B cell (primary cell): ENCODE data around the gene MTO1. TPM values are rescaled to one million over a fixed set of nuclear protein-coding genes. Genes with fewer than 3 reads are reported as not detected.
"Not testable (repeated sequence)": the region's sequence is repeated elsewhere in the genome, so short reads cannot be mapped to it uniquely, and the experiment has no call there.

ENCODE experiments used
- ATAC-seq: fragments of 200-7000 bp; cut with Tn5 transposase; one replicate; pipeline ENCODE4 v1.10.0; 2021; ENCODE audit warnings: low read depth, mild to moderate bottlenecking, moderate number of reproducible peaks, moderate library complexity
- CTCF ChIA-PET: fragments of 350-600 bp; sonication (Branson Sonifier 250); formaldehyde crosslinking; loops from one replicate; lab custom pipeline; 2021; ENCODE audit warnings: antibody characterized with exemption, inconsistent platforms; lab: Charles Lee
- POLR2A ChIA-PET: fragments of 350-600 bp; sonication (Branson Sonifier 250); formaldehyde crosslinking; loops from one replicate; lab custom pipeline; 2021; ENCODE audit warnings: antibody characterized with exemption; lab: Charles Lee
- DNase-seq: peaks from one replicate; pipeline ENCODE4 v3.0.0; 2013
- H2AFZ ChIP-seq: 2 replicates; pipeline ENCODE4 v1.6.1; 2012; ENCODE audit warnings: mild to moderate bottlenecking, low read depth, low read length; ENCODE audit not compliant: insufficient read depth, poor library complexity, severe bottlenecking
- H3K27ac ChIP-seq, 2 donors: 1 replicate in 1 of 2; 2 replicates in 1 of 2; pipeline ENCODE4 v1.5.1; 2012 to 2013; ENCODE audit warnings: low read length in 2 of 2, mild to moderate bottlenecking in 2 of 2, moderate library complexity in 1 of 2
- H3K27me3 ChIP-seq, 4 experiments: fragments of 200-600 bp in 1 of 4; sonication (generic) in 1 of 4; replicated peaks in 1 of 4; 1 replicate in 2 of 4; 2 replicates in 2 of 4; pipeline versions ENCODE4 v1.6.1 to v1.7.0; 2013 to 2016; ENCODE audit warnings: low read length in 3 of 4, mild to moderate bottlenecking in 2 of 4, mixed read lengths in 1 of 4, moderate library complexity in 1 of 4; ENCODE audit not compliant: insufficient read depth in 4 of 4, control insufficient read depth in 3 of 4; ENCODE audit errors: control extremely low read depth in 1 of 4
- H3K36me3 ChIP-seq, 2 experiments: replicated peaks in 1 of 2; 1 replicate in 1 of 2; 2 replicates in 1 of 2; pipeline versions ENCODE4 v1.6.1 to v1.7.1; 2013; ENCODE audit warnings: low read length in 1 of 2; ENCODE audit not compliant: insufficient read depth in 2 of 2, control insufficient read depth in 1 of 2; ENCODE audit errors: control extremely low read depth in 1 of 2, extremely low read depth in 1 of 2
- H3K4me1 ChIP-seq, 2 donors: fragments of 200-600 bp in 1 of 2; sonication (generic) in 1 of 2; 1 replicate in 1 of 2; 2 replicates in 1 of 2; pipeline versions ENCODE4 v1.5.1 to v1.6.1; 2013 to 2017; ENCODE audit warnings: low read length in 2 of 2; ENCODE audit not compliant: control insufficient read depth in 2 of 2, insufficient read depth in 2 of 2
- H3K4me2 ChIP-seq: replicated peaks from 2 replicates; pipeline ENCODE3; 2012; ENCODE audit warnings: mild to moderate bottlenecking, low read depth, low read length; ENCODE audit not compliant: poor library complexity, severe bottlenecking
- H3K4me3 ChIP-seq, 5 experiments: fragments of 200-600 bp in 1 of 5; sonication (generic) in 1 of 5; 1 replicate in 3 of 5; 2 replicates in 2 of 5; pipeline versions ENCODE4 v1.5.1 to v1.7.0; 2011 to 2016; ENCODE audit warnings: low read length in 4 of 5, mild to moderate bottlenecking in 4 of 5, low read depth in 2 of 5, control low read depth in 1 of 5, moderate library complexity in 1 of 5; ENCODE audit not compliant: insufficient read depth in 1 of 5; ENCODE audit errors: control extremely low read depth in 1 of 5, extremely low read depth in 1 of 5
- H3K79me2 ChIP-seq: fragments of 200-600 bp; sonication (generic); one replicate; pipeline ENCODE4 v1.6.0; 2016; ENCODE audit warnings: low read length; ENCODE audit not compliant: control insufficient read depth, insufficient read depth
- H3K9ac ChIP-seq: fragments of 200-600 bp; sonication (generic); 2 replicates; pipeline ENCODE4 v1.6.1; 2017; ENCODE audit warnings: mild to moderate bottlenecking, low read length, moderate library complexity
- H3K9me3 ChIP-seq, 3 donors: one replicate each; pipeline versions ENCODE4 v1.6.1 to v1.7.1; 2013; ENCODE audit warnings: low read length in 2 of 3; ENCODE audit not compliant: control insufficient read depth in 2 of 3, insufficient read depth in 1 of 3; ENCODE audit errors: control extremely low read depth in 1 of 3
- H4K20me1 ChIP-seq: 2 replicates; pipeline ENCODE4 v1.6.0; 2012; ENCODE audit warnings: mild to moderate bottlenecking, low read length; ENCODE audit not compliant: insufficient read depth, control insufficient read depth, poor library complexity, severe bottlenecking
- H3K27ac Mint-ChIP-seq: one replicate; pipeline ENCODE4 v1.8.0; 2021; ENCODE audit warnings: mixed read lengths
- H3K27me3 Mint-ChIP-seq: one replicate; pipeline ENCODE4 v1.8.0; 2021; ENCODE audit warnings: mixed read lengths
- H3K4me1 Mint-ChIP-seq: one replicate; pipeline ENCODE4 v1.8.0; 2021; ENCODE audit warnings: mixed read lengths
- H3K4me3 Mint-ChIP-seq: one replicate; pipeline ENCODE4 v1.8.0; 2021; ENCODE audit warnings: mixed read lengths
- H3K9me3 Mint-ChIP-seq: one replicate; pipeline ENCODE4 v1.8.0; 2022; ENCODE audit warnings: mixed read lengths; ENCODE audit not compliant: insufficient read depth
- CTCF ChIP-seq: fragments of 200-600 bp; IDR thresholded peaks from one replicate; pipeline ENCODE4 v1.8.0; 2022; ENCODE audit warnings: antibody characterized with exemption, mild to moderate bottlenecking
- EZH2 ChIP-seq: IDR thresholded peaks from 2 replicates; pipeline ENCODE4 v1.6.1; 2012; ENCODE audit warnings: borderline replicate concordance, low read depth, mild to moderate bottlenecking, moderate library complexity, low read length; ENCODE audit not compliant: insufficient read depth, poor library complexity, severe bottlenecking
- WGBS: methylation state at CpG from one replicate; pipeline ENCODE4 v1.1.5; 2013; ENCODE audit warnings: missing lambda C conversion rate; ENCODE audit not compliant: insufficient coverage; 5-methylcytosine and 5-hydroxymethylcytosine counted together
- intact Hi-C: fragments of 100-400 bp; cut with micrococcal nuclease; formaldehyde crosslinking; loops from one replicate; pipeline ENCODE4 v1.10.0; 2022
- polyA plus RNA-seq: library from polyadenylated mRNA; depleted of rRNA; stranded (reverse); fragments of >200 nt; gene quantifications from 2 replicates; pipeline ENCODE4 v1.2.3, GENCODE V29; 2012
- total RNA-seq, 2 donors: library from RNA; stranded (reverse); fragments of 120-200 nt in 1 of 2; gene quantifications; 1 replicate in 1 of 2; 2 replicates in 1 of 2; pipeline versions ENCODE4 v1.2.3 to v1.2.4, GENCODE V29; 2013 to 2022

MTO1 gene
- total and polyA plus RNA-seq, 2 donors (not counting 1 experiment from before 2014, with no cell fraction given) = 52.1 to 84.4 TPM

GRCh38 chr6:73516514-73517489 is 55.3 kb downstream of the MTO1 start:
- ChIA-PET CTCF (interaction anchor here (0.6 to 11.4 kb wide), 11 partner anchors 12 to 222 kb away, joined by 3 to 261 read pairs (median 3); partner anchors contain the start of gene MTO1), POLR2A (interaction anchor here (0.7 to 1.0 kb wide), 2 partner anchors 136 to 1768 kb away, joined by 3 read pairs; no protein-coding TSS in a partner anchor)
- Histone ChIP-seq H3K79me2 (peaks cover 24% of the 10 kb centered on the region), H3K4me3 (no peak overlapping the region), H3K27ac (peak overlapping the region in 1 of 2 donors; percentile 0), H3K4me1 (peaks cover 46 to 59% of the 10 kb centered on the region in 2 donors), H3K9ac (peak overlapping the region; percentile 1), H3K4me2 (peak overlapping the region; percentile 42), H3K9me3 (no peaks in the 10 kb centered on the region), H3K27me3 (no peaks in the 10 kb centered on the region), H4K20me1 (peaks cover 58% of the 10 kb centered on the region), H3K36me3 (peaks cover 16 to 52% of the 10 kb centered on the region in 2 experiments), H2AFZ (no peak overlapping the region)
- ATAC-seq (no peak), DNase-seq (peak; percentile 33)
- no peak for TF ChIP-seq CTCF
- no peak for TF ChIP-seq EZH2
- Mint-ChIP-seq H3K9me3 (no peaks in the 10 kb centered on the region), H3K27ac (peak overlapping the region; percentile 70), H3K4me3 (peak overlapping the region; percentile 47), H3K4me1 (peaks cover 63% of the 10 kb centered on the region), H3K27me3 (no peaks in the 10 kb centered on the region)
- WGBS = 35% methylated on average over 2 of the region's 4 CpGs
- intact Hi-C loops = no loop called here

GRCh38 chr6:73518100-73518981 is 56.8 kb downstream of the MTO1 start:
- ChIA-PET POLR2A (interaction anchor here (1.4 to 4.2 kb wide), 2 partner anchors 93 to 135 kb away, joined by 10 to 49 read pairs; partner anchors contain the start of gene SLC17A5), CTCF (interaction anchor here (1.2 to 11.4 kb wide), 3 partner anchors 18 to 135 kb away, joined by 3 to 261 read pairs (median 14); partner anchors contain the start of gene SLC17A5)
- H3K9me3 Mint-ChIP-seq, H3K27ac ChIP-seq, DNase-seq, intact Hi-C loops, H3K27me3 Mint-ChIP-seq, ATAC-seq, H3K27me3 ChIP-seq, H2AFZ ChIP-seq, H3K9me3 ChIP-seq: not testable (repeated sequence)
- Histone ChIP-seq H3K4me2 (peak overlapping the region; percentile 84), H3K4me3 (peak overlapping the region in 2 of 5 experiments; percentile 23 to 98), H3K9ac (peak overlapping the region; percentile 100), H4K20me1 (peaks cover 58% of the 10 kb centered on the region), H3K36me3 (peaks cover 16 to 52% of the 10 kb centered on the region in 2 experiments), H3K4me1 (peaks cover 60 to 74% of the 10 kb centered on the region in 2 donors), H3K79me2 (peaks cover 39% of the 10 kb centered on the region)
- Mint-ChIP-seq H3K4me1 (peaks cover 69% of the 10 kb centered on the region), H3K27ac (peak overlapping the region; percentile 77), H3K4me3 (peak overlapping the region; percentile 97)
- 47% methylated on average over 2 of the region's 19 CpGs for WGBS
